HG02981 (cell line): ENCODE results near the gene STAP2.

ENCODE experiments used
- ATAC-seq: cut with Tn5 transposase; IDR thresholded peaks from one replicate; pipeline ENCODE4 v1.9.1; 2021; ENCODE audit warnings: mild to moderate bottlenecking, moderate library complexity; ENCODE audit not compliant: unreplicated experiment

Gene STAP2

GRCh38 chr19:4328243-4328990, 10.2 kb downstream of the STAP2 start:
- ATAC-seq = peak; percentile 75

- no peak for ATAC-seq
Measured at GRCh38 chr19:4327877-4328242, 10.8 kb downstream of the STAP2 start.

GRCh38 chr19:4327252-4327876, 11.3 kb downstream of the STAP2 start:
- no peak for ATAC-seq

- no peak for ATAC-seq
Measured at GRCh38 chr19:4326837-4327251, 11.8 kb downstream of the STAP2 start.

- no peak for ATAC-seq
Measured at GRCh38 chr19:4326215-4326836, 12.3 kb downstream of the STAP2 start.

- no peak for ATAC-seq
Measured at GRCh38 chr19:4324228-4324627, 14.4 kb downstream of the STAP2 start.

GRCh38 chr19:4323692-4324091, 14.9 kb downstream of the STAP2 start:
- no peak for ATAC-seq

GRCh38 chr19:4322942-4323665, 15.5 kb downstream of the STAP2 start:
- no peak for ATAC-seq

GRCh38 chr19:4320419-4320818, 18.2 kb downstream of the STAP2 start:
- ATAC-seq = no peak

- no peak for ATAC-seq
Measured at GRCh38 chr19:4319067-4319718, 19.4 kb downstream of the STAP2 start.

GRCh38 chr19:4318460-4318859, 20.2 kb downstream of the STAP2 start:
- no peak for ATAC-seq

- no peak for ATAC-seq
Measured at GRCh38 chr19:4316956-4317355, 21.7 kb downstream of the STAP2 start.

- ATAC-seq = no peak
Measured at GRCh38 chr19:4313847-4314490, 24.7 kb downstream of the STAP2 start.

- no peak for ATAC-seq
Measured at GRCh38 chr19:4310247-4311121, 28.1 kb downstream of the STAP2 start.

GRCh38 chr19:4305659-4306058, 33.0 kb downstream of the STAP2 start:
- no peak for ATAC-seq

GRCh38 chr19:4305257-4305612, 33.4 kb downstream of the STAP2 start:
- no peak for ATAC-seq

GRCh38 chr19:4304538-4305256, 33.9 kb downstream of the STAP2 start, which contains the start of gene FSD1:
Gene FSD1 (plus strand): TSS chr19:4304598. CDS start chr19:4304747, 149 bp downstream.
- no peak for ATAC-seq

GRCh38 chr19:4303819-4304537, 34.6 kb downstream of the STAP2 start:
- ATAC-seq = no peak
